Calu3 (cell line): Measurements from ENCODE around the gene P3R3URF. TPM values are rescaled to one million over a fixed set of nuclear protein-coding genes. Genes with fewer than 3 reads are reported as not detected.

Experiments
- BruUV-seq: library from RNA; stranded (reverse); fragments of 400-500 nt; replicated peaks from 2 replicates; lab custom pipeline; 2021; lab: Mats Ljungman, UMichigan
- CTCF ChIA-PET: fragments of 300-600 bp; sonication (Branson Sonifier 250); formaldehyde crosslinking; loops from one replicate; lab custom pipeline; 2022; ENCODE audit warnings: antibody characterized with exemption; lab: Charles Lee
- DNase-seq: peaks from one replicate; pipeline ENCODE4 v3.0.0; 2022
- H3K27ac Mint-ChIP-seq: one replicate; pipeline ENCODE4 v1.8.0; 2022; ENCODE audit warnings: mixed read lengths; ENCODE audit not compliant: unreplicated experiment
- H3K27me3 Mint-ChIP-seq: one replicate; pipeline ENCODE4 v1.8.0; 2022; ENCODE audit warnings: mixed read lengths; ENCODE audit not compliant: unreplicated experiment
- H3K36me3 Mint-ChIP-seq: one replicate; pipeline ENCODE4 v1.8.0; 2022; ENCODE audit warnings: mild to moderate bottlenecking, moderate library complexity, mixed read lengths; ENCODE audit not compliant: insufficient read depth, unreplicated experiment
- H3K4me1 Mint-ChIP-seq: one replicate; pipeline ENCODE4 v1.8.0; 2022; ENCODE audit warnings: mild to moderate bottlenecking, low read depth, mixed read lengths; ENCODE audit not compliant: unreplicated experiment
- H3K4me3 Mint-ChIP-seq: one replicate; pipeline ENCODE4 v1.8.0; 2022; ENCODE audit warnings: mild to moderate bottlenecking, low read depth, moderate library complexity, mixed read lengths; ENCODE audit not compliant: unreplicated experiment
- H3K9me3 Mint-ChIP-seq: one replicate; pipeline ENCODE4 v1.8.0; 2022; ENCODE audit warnings: low read depth, mixed read lengths; ENCODE audit not compliant: unreplicated experiment
- CTCF ChIP-seq: fragments of 200-600 bp; IDR thresholded peaks from one replicate; pipeline ENCODE4 v1.8.0; 2022; ENCODE audit warnings: antibody characterized with exemption; ENCODE audit not compliant: unreplicated experiment
- intact Hi-C: fragments of 100-400 bp; cut with micrococcal nuclease; formaldehyde crosslinking; loops from one replicate; pipeline ENCODE4 v1.10.0; 2022; ENCODE audit not compliant: unreplicated experiment
- total RNA-seq: library from RNA; stranded (reverse); gene quantifications from 2 replicates; pipeline ENCODE4 v1.2.3, GENCODE V29; 2022

The P3R3URF gene
- total RNA-seq, 1 experiment from 2014 or later: not detected

- no peak overlapping the region for H3K4me3 Mint-ChIP-seq
- CTCF ChIA-PET: no interaction called here
- H3K9me3 Mint-ChIP-seq: no peaks in the 10 kb centered on the region
- peaks cover 14% of the 10 kb centered on the region for H3K4me1 Mint-ChIP-seq
- BruUV-seq: no TSS peak
- peaks cover 21% of the 10 kb centered on the region for H3K27me3 Mint-ChIP-seq
- no peak for DNase-seq
- TF ChIP-seq CTCF: no peak
- H3K36me3 Mint-ChIP-seq: no peaks in the 10 kb centered on the region
- H3K27ac Mint-ChIP-seq: no peak overlapping the region
- intact Hi-C loops: no loop called here
Measured at GRCh38 chr1:46205791-46206190, 29.5 kb upstream of the P3R3URF start.

- Mint-ChIP-seq H3K4me3 (no peak overlapping the region), H3K27ac (no peak overlapping the region), H3K27me3 (peaks cover 21% of the 10 kb centered on the region), H3K9me3 (no peaks in the 10 kb centered on the region), H3K36me3 (peaks cover 4% of the 10 kb centered on the region), H3K4me1 (peaks cover 14% of the 10 kb centered on the region)
- DNase-seq: no peak
- intact Hi-C loops: no loop called here
- no peak for TF ChIP-seq CTCF
- BruUV-seq: no TSS peak
- CTCF ChIA-PET: no interaction called here
Measured at GRCh38 chr1:46205141-46205540, 28.9 kb upstream of the P3R3URF start.

- Mint-ChIP-seq H3K9me3 (no peaks in the 10 kb centered on the region), H3K36me3 (peaks cover 7% of the 10 kb centered on the region), H3K4me3 (no peak overlapping the region), H3K27me3 (peaks cover 21% of the 10 kb centered on the region), H3K27ac (no peak overlapping the region), H3K4me1 (peaks cover 17% of the 10 kb centered on the region)
- DNase-seq: no peak
- TF ChIP-seq CTCF: no peak
- CTCF ChIA-PET: interaction anchor here (0.5 kb wide), 1 partner anchor 423 kb away, joined by 6 read pairs; no protein-coding TSS in a partner anchor
- no TSS peak for BruUV-seq
- intact Hi-C loops: no loop called here
Measured at GRCh38 chr1:46204406-46204742, 28.1 kb upstream of the P3R3URF start.

GRCh38 chr1:46203738-46204405 is 27.6 kb upstream of the P3R3URF start:
- BruUV-seq: no TSS peak
- intact Hi-C loops: no loop called here
- peaks cover 17% of the 10 kb centered on the region for H3K4me1 Mint-ChIP-seq
- H3K27ac Mint-ChIP-seq: no peak overlapping the region
- H3K9me3 Mint-ChIP-seq: no peaks in the 10 kb centered on the region
- DNase-seq: no peak
- H3K27me3 Mint-ChIP-seq: peaks cover 21% of the 10 kb centered on the region
- H3K36me3 Mint-ChIP-seq: peaks cover 7% of the 10 kb centered on the region
- CTCF ChIA-PET: interaction anchor here (0.5 to 1.4 kb wide), 2 partner anchors 20 to 424 kb away, joined by 6 read pairs; no protein-coding TSS in a partner anchor
- no peak for TF ChIP-seq CTCF
- H3K4me3 Mint-ChIP-seq: no peak overlapping the region
